HG03520 (cell line): ENCODE data around the gene MTR.

ENCODE experiments used
- ATAC-seq: cut with Tn5 transposase; IDR thresholded peaks from one replicate; pipeline ENCODE4 v1.9.1; 2021; ENCODE audit warnings: mild to moderate bottlenecking, moderate library complexity; ENCODE audit not compliant: unreplicated experiment

The MTR gene

GRCh38 chr1:236774926-236775325 lies 20.2 kb upstream of the MTR start:
- no peak for ATAC-seq

- ATAC-seq = no peak
Measured at GRCh38 chr1:236779312-236779711, 15.8 kb upstream of the MTR start.

- no peak for ATAC-seq
Measured at GRCh38 chr1:236785477-236785876, 9.6 kb upstream of the MTR start.

DNA sequence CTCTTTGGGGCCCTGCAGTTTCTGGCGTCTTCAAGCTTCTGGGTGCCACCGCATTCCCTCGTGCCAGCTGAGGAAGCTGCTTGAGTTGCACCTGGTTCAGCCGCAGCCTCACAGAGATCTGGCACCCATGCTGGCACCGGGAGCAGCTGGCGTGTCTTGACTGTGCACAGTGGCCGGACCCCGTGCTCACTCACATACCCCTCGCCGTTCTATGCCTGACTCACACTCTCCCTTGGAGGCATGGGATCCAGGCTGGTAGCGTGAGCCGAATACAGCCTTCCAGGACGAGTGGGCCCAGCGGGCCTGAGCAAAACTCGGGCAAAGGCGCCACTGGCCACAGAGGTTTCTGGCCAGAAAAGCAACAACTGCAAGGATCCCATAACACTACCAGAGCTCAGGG lies 8.6 kb upstream of the MTR start:
- no peak for ATAC-seq

- ATAC-seq = no peak
Measured at GRCh38 chr1:236794585-236795034, 482 bp upstream of the MTR start.

GRCh38 chr1:236795757-236796667 lies 920 bp downstream of the MTR start:
- peak; percentile 22 for ATAC-seq

DNA sequence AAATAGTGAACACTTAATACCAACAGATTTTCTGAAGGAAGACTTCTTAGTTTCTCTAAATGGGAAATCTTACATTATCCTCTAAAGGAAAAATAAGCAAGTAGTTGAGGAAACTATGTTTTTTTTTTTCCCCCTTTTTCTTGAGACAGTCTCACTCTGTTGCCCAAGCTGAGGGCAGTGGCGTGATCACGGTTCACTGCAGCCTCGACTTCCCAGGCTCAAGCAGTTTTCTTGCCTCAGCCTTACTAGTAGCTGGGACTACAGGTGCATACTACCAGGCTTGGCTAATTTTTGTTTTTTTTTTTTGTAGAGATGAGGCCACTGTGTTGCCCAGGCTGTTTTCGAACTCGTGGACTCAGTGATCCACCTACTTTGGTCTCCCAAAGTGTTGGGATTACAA lies 3.9 kb downstream of the MTR start:
- no peak for ATAC-seq

- ATAC-seq = no peak
Measured at GRCh38 chr1:236800002-236800620, 5.0 kb downstream of the MTR start.

GRCh38 chr1:236800623-236801022 lies 5.5 kb downstream of the MTR start:
- no peak for ATAC-seq

DNA sequence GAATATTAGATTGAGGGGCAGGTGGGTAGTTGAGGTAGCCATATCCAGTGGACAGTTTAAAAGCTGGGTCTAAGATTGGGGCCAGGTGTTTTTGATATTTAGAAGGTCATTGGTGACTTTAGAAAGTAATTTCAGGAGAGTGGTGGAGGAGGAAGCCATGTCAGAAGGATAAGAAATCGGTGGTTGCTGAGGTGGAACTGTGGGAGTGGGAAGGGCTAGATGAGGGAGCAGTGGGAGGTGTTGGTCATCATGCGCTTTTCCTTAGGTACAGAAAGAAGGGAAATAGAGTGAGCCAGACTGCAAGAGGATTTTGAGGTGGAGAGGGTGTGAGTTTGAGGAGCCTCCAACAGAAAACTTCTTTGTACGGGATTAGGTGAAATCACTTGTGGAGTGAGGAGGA lies 7.2 kb downstream of the MTR start:
- ATAC-seq = no peak

- ATAC-seq = no peak
Measured at GRCh38 chr1:236806634-236807033, 11.5 kb downstream of the MTR start.

- ATAC-seq = no peak
Measured at GRCh38 chr1:236808005-236808404, 12.9 kb downstream of the MTR start.

GRCh38 chr1:236808564-236809130 lies 13.6 kb downstream of the MTR start:
- ATAC-seq = no peak

GRCh38 chr1:236809148-236809547 lies 14.1 kb downstream of the MTR start:
- no peak for ATAC-seq

GRCh38 chr1:236810018-236810417 lies 14.9 kb downstream of the MTR start:
- ATAC-seq = no peak

DNA sequence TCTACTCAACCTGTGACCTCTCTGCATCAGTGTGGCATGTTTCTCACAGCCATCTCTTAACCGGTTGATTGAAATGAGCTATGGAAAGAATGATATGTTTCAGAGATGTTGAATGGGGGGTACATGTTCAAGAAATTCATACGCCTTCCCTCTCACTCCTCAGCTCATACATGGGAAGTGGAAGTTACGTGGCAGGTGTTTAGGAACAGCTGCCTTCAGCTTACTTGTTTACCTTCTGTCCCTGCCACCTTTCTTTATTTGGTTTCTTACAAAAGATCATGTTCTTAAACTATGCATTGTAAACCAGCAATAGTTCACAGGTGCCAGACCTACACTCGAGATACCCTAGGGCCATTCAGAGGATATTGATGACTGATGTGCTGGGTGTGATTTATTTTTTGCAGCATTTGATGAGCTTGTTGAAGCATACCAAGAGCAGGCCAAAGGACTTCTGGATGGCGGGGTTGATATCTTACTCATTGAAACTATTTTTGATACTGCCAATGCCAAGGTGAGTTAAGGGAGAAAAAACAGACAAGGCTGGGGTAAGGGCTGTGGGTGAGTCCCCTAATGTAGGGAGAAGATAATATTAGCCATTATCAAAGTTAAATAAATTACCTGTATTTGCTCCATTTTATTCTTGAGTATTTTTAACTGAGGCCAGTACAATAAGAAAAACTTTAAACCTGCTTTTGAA lies 17.4 kb downstream of the MTR start:
- no peak for ATAC-seq

GRCh38 chr1:236815941-236816340 lies 20.8 kb downstream of the MTR start:
- no peak for ATAC-seq

GRCh38 chr1:236819856-236820255 lies 24.8 kb downstream of the MTR start:
- ATAC-seq = no peak

GRCh38 chr1:236821091-236821627 lies 26.1 kb downstream of the MTR start:
- no peak for ATAC-seq

GRCh38 chr1:236823559-236823958 lies 28.5 kb downstream of the MTR start:
- ATAC-seq = no peak

DNA sequence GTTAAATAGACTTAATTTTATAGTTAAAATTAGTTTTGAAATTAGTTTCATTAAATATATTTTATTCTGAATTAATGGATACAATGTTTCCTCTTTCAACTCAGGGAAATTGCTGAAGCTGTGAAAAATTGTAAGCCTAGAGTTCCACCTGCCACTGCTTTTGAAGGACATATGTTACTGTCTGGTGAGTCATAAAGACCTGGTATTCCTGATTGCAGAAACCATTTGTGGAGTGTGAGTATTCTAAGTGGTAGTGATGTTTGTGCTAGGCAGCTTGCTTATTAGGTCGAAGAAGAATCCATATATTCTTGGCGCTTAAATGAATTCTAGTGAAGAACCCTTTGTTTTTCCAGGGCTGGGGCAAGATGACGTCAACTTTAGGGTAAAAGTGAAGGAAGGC lies 34.0 kb downstream of the MTR start:
- ATAC-seq = no peak
